Measurements from ENCODE around the gene VKORC1.

The VKORC1 gene

DNA sequence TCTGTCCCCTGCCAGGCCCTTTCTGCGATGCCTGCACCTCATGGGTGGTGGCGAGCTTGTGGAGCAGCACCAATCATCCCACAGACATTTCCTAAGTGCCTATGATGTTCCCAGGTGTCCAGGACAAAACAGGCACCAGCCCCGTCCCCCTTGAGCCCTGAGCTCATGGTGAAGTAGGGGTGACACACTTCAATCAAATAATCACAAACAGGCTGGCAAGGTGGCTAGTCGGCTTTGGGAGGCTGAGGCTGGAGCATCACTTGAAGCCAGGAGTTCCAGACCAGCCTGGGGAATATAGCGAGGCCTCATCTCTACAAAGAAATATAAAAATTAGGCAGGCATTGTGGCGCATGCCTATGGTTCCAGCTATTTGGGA, 41.7 kb upstream of the VKORC1 start:
- DNase-seq, result no peak
- H4K12ac ChIP-seq (ENCODE audit: low read depth, low read length), result no peak overlapping the region
- H3K4me3 ChIP-seq (ENCODE audit: low read depth, low read length), result no peak overlapping the region
- no peak overlapping the region for H4K8ac ChIP-seq (ENCODE audit: low read depth, low read length)
- no peaks in the 10 kb centered on the region for H3K27me3 ChIP-seq (ENCODE audit: insufficient read depth, low read length)
- peaks cover 26% of the 10 kb centered on the region in 2 experiments for H3K36me3 ChIP-seq (ENCODE audit: control insufficient read depth in 1 of 2, insufficient read depth in 2 of 2, low read length in 2 of 2)
- no CpG with 5 or more reads among the region's 6 CpGs for WGBS (ENCODE audit: extremely low coverage, insufficient coverage, insufficient read length)
- H3K79me2 ChIP-seq (ENCODE audit: control insufficient read depth, insufficient read depth, low read length, poor library complexity), result peaks cover 17% of the 10 kb centered on the region
- H3K4me2 ChIP-seq (ENCODE audit: low read length), result no peak overlapping the region
- no peak overlapping the region for H2AK5ac ChIP-seq (ENCODE audit: low read length)
- H2AFZ ChIP-seq (ENCODE audit: insufficient read depth, low read length, poor library complexity), result no peak overlapping the region
- no peak overlapping the region for H4K91ac ChIP-seq (ENCODE audit: low read depth, low read length)
- no peak overlapping the region for H3K14ac ChIP-seq (ENCODE audit: low read length)
- H3K9me3 ChIP-seq (ENCODE audit: insufficient read depth, low read depth, low read length), result peaks cover 6% of the 10 kb centered on the region
- no peak overlapping the region for H3K18ac ChIP-seq (ENCODE audit: low read length)
- no peak overlapping the region for H3K27ac ChIP-seq (ENCODE audit: low read depth, low read length)
- H3K4me1 ChIP-seq (ENCODE audit: control insufficient read depth in 1 of 2, insufficient read depth in 2 of 2, low read length in 2 of 2), result peaks cover 44 to 49% of the 10 kb centered on the region in 2 experiments
- no peak overlapping the region for H2BK5ac ChIP-seq (ENCODE audit: low read depth, low read length, poor library complexity)
- no peak overlapping the region for H3K4ac ChIP-seq (ENCODE audit: low read depth, low read length)
- no peak overlapping the region for H2BK120ac ChIP-seq (ENCODE audit: insufficient read depth, low read length, poor library complexity)
- H3K23ac ChIP-seq (ENCODE audit: low read length), result no peak overlapping the region
- peaks cover 23% of the 10 kb centered on the region for H3K79me1 ChIP-seq (ENCODE audit: low read length)
- H2BK12ac ChIP-seq (ENCODE audit: low read length), result no peak overlapping the region
- no peak overlapping the region for H3K9ac ChIP-seq (ENCODE audit: low read length)

DNA sequence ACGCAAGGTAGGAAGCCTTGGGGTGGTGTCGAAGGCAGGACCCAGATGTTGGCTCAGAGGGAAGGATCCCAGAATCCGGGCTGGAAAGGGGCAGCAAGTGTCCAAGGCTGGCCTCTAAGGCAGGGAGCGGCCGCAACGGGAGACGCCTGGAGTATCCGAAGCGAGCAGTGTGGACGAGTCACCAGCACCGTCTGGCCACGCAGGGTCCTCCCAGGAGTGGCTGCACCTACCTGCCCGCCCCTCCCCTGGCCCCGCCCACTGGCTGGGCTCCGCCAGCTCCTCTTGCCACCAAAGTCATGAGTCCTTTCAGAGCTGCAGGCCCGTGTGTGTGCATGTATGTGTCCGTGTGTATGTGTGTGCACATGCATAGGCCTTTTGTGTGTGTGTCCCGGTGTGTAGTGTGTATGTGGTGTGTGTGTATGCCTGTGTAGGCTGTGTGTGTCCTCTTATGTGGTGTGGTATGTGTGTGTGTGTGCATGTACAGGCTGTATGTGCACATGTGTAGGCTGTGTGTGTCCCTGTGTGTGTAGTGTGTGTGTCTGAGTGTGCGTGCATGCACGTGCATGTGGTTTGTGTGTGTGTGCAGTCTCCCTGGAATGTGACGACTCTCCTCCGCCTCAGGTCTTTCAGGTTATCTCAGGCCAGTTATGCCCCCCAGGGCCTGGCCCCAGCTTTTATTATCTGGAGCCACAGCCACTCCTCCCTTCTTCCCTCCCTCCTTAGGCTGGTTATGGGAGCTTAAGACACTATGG, 41.1 kb upstream of the VKORC1 start, which contains the start of gene PRSS8:
TSS of gene PRSS8 (minus strand) at position 193 of the 752 bp plus-strand sequence. CDS start 229 bp downstream, outside the sequence.
- Histone ChIP-seq H2BK12ac (ENCODE audit: low read length) (no peak within 1 kb of the TSS), H4K91ac (ENCODE audit: low read depth, low read length) (peak within 1 kb of the TSS; percentile 87), H3K14ac (ENCODE audit: low read length) (peak within 1 kb of the TSS; percentile 85), H4K12ac (ENCODE audit: low read depth, low read length) (peak within 1 kb of the TSS; percentile 57), H3K4me1 (ENCODE audit: control insufficient read depth in 1 of 2, insufficient read depth in 2 of 2, low read length in 2 of 2) (peaks cover 48 to 53% of the 10 kb centered on the region in 2 experiments), H3K23ac (ENCODE audit: low read length) (peak within 1 kb of the TSS; percentile 56), H3K4me3 (ENCODE audit: low read depth, low read length) (peak within 1 kb of the TSS; percentile 80), H3K18ac (ENCODE audit: low read length) (peak within 1 kb of the TSS; percentile 82), H3K27ac (ENCODE audit: low read depth, low read length) (peak within 1 kb of the TSS; percentile 60), H3K36me3 (ENCODE audit: control insufficient read depth in 1 of 2, insufficient read depth in 2 of 2, low read length in 2 of 2) (peaks cover 26 to 30% of the 10 kb centered on the region in 2 experiments), H2AK5ac (ENCODE audit: low read length) (peak within 1 kb of the TSS; percentile 14), H3K4ac (ENCODE audit: low read depth, low read length) (peak within 1 kb of the TSS; percentile 96), H3K27me3 (ENCODE audit: insufficient read depth, low read length) (no peaks in the 10 kb centered on the region), H3K79me1 (ENCODE audit: low read length) (peaks cover 26% of the 10 kb centered on the region), H4K8ac (ENCODE audit: low read depth, low read length) (peak within 1 kb of the TSS; percentile 79), H2BK120ac (ENCODE audit: insufficient read depth, low read length, poor library complexity) (peak within 1 kb of the TSS; percentile 77), H3K79me2 (ENCODE audit: control insufficient read depth, insufficient read depth, low read length, poor library complexity) (peaks cover 17% of the 10 kb centered on the region), H3K4me2 (ENCODE audit: low read length) (peak within 1 kb of the TSS; percentile 88), H3K9ac (ENCODE audit: low read length) (peak within 1 kb of the TSS; percentile 74), H2AFZ (ENCODE audit: insufficient read depth, low read length, poor library complexity) (peak within 1 kb of the TSS; percentile 40), H2BK5ac (ENCODE audit: low read depth, low read length, poor library complexity) (peak within 1 kb of the TSS; percentile 39), H3K9me3 (ENCODE audit: insufficient read depth, low read depth, low read length) (peaks cover 6% of the 10 kb centered on the region)
- WGBS (ENCODE audit: extremely low coverage, insufficient coverage, insufficient read length), result no CpG with 5 or more reads among the region's 22 CpGs
- DNase-seq, result peak; percentile 92 to 94

DNA sequence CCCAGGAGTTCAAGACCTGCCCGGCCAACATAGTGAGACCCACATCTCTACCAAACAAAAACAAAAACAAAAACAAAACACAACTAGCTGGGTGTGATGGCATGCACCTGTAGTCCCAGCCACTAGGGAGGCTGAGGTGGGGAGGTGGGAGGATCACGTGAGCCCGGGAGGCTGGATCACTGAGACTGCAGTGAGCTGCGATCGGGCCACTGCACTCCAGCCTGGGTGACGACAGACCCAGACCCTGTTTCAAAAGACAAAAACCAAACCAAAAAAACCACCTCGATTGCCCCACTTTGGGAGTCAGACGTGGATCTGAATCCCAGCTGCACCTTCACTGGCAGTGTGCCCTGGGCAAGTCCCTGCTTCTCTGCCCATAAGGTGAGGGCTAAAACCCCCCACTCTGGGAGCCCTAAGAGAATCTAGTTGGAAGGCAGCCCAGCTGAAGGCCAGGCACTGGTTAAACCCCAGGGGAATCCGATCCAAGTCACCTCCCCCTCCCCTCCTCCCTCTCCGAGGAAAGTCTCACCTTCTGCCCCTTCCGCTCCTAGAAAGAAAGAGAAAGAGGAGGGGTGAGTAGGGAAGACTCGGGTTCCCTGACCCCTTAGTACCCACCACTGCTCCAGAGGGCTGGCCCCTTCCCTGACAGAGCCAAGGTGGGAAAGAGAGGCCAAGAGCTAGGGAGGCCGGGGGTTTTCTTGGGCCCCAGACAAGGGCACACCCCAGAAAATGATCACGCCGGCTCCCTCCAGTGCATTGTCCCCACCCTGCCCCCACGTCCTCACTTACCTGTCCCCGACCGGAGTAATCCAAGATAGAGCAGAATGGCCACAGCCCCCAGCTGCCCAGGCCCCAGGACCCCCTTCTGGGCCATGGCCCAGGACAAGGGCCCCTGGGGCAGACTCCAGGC, 40.3 kb upstream of the VKORC1 start:
- no CpG with 5 or more reads among the region's 18 CpGs for whole genome bisulfite sequencing (ENCODE audit: extremely low coverage, insufficient coverage, insufficient read length)

DNA sequence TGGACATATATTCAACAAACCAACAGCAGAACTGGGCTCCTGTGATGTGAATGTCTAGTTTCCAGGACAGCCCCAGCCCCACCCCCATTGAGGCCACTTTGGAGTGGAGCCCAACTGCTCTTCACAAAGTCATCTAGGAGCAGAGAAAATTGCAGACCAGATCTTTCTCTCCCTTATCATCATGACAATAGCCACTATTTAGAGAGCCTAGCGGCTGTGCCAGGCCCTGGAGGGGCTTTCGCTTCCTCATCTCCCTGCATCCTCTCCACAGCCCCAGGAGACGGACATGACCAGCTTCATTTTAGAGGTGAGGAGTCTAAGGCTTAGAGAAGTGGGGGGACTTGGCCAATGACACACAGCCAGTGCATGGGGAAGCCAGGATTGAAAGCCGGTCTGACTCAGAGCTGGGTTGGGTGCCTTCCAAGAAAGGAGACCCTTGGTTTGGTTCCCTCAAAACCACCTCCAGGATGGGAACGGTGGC, 39.5 kb upstream of the VKORC1 start:
- no CpG with 5 or more reads among the region's 5 CpGs for WGBS (ENCODE audit: extremely low coverage, insufficient coverage, insufficient read length)
- H3K18ac ChIP-seq (ENCODE audit: low read length), result no peak overlapping the region
- H3K4me3 ChIP-seq (ENCODE audit: low read depth, low read length), result peak overlapping the region; percentile 80

More for the DNA sequence above, 40.3 kb upstream of the VKORC1 start:
- peak overlapping the region; percentile 85 for H3K14ac ChIP-seq (ENCODE audit: low read length)
- H3K79me1 ChIP-seq (ENCODE audit: low read length), result peaks cover 32% of the 10 kb centered on the region
- H3K23ac ChIP-seq (ENCODE audit: low read length), result no peak overlapping the region
- no peaks in the 10 kb centered on the region for H3K27me3 ChIP-seq (ENCODE audit: insufficient read depth, low read length)
- no peak overlapping the region for H2BK12ac ChIP-seq (ENCODE audit: low read length)
- H3K9ac ChIP-seq (ENCODE audit: low read length), result peak overlapping the region; percentile 74
- H2AFZ ChIP-seq (ENCODE audit: insufficient read depth, low read length, poor library complexity), result peak overlapping the region; percentile 40
- peak overlapping the region; percentile 60 for H3K27ac ChIP-seq (ENCODE audit: low read depth, low read length)
- H4K91ac ChIP-seq (ENCODE audit: low read depth, low read length), result peak overlapping the region; percentile 87
- H4K12ac ChIP-seq (ENCODE audit: low read depth, low read length), result peak overlapping the region; percentile 57
- H3K36me3 ChIP-seq (ENCODE audit: control insufficient read depth in 1 of 2, insufficient read depth in 2 of 2, low read length in 2 of 2), result peaks cover 26 to 32% of the 10 kb centered on the region in 2 experiments
- H3K4ac ChIP-seq (ENCODE audit: low read depth, low read length), result peak overlapping the region; percentile 96
- H2BK120ac ChIP-seq (ENCODE audit: insufficient read depth, low read length, poor library complexity), result peak overlapping the region; percentile 77
- peaks cover 52 to 59% of the 10 kb centered on the region in 2 experiments for H3K4me1 ChIP-seq (ENCODE audit: control insufficient read depth in 1 of 2, insufficient read depth in 2 of 2, low read length in 2 of 2)
- peaks cover 6% of the 10 kb centered on the region for H3K9me3 ChIP-seq (ENCODE audit: insufficient read depth, low read depth, low read length)
- H3K4me2 ChIP-seq (ENCODE audit: low read length), result peak overlapping the region; percentile 88
- H3K4me3 ChIP-seq (ENCODE audit: low read depth, low read length), result peak overlapping the region; percentile 80
- peak; percentile 46 to 69 for DNase-seq
- H3K79me2 ChIP-seq (ENCODE audit: control insufficient read depth, insufficient read depth, low read length, poor library complexity), result peaks cover 17% of the 10 kb centered on the region
- peak overlapping the region; percentile 39 for H2BK5ac ChIP-seq (ENCODE audit: low read depth, low read length, poor library complexity)
- H4K8ac ChIP-seq (ENCODE audit: low read depth, low read length), result peak overlapping the region; percentile 79
- H2AK5ac ChIP-seq (ENCODE audit: low read length), result peak overlapping the region; percentile 14
- peak overlapping the region; percentile 82 for H3K18ac ChIP-seq (ENCODE audit: low read length)

More for the DNA sequence above, 39.5 kb upstream of the VKORC1 start:
- H3K27me3 ChIP-seq (ENCODE audit: insufficient read depth, low read length), result no peaks in the 10 kb centered on the region
- peak in 1 of 2 donors; percentile 16 for DNase-seq
- H4K8ac ChIP-seq (ENCODE audit: low read depth, low read length), result no peak overlapping the region
- H2AFZ ChIP-seq (ENCODE audit: insufficient read depth, low read length, poor library complexity), result no peak overlapping the region
- peak overlapping the region; percentile 88 for H3K4me2 ChIP-seq (ENCODE audit: low read length)
- H3K4ac ChIP-seq (ENCODE audit: low read depth, low read length), result peak overlapping the region; percentile 96
- H3K4me1 ChIP-seq (ENCODE audit: control insufficient read depth in 1 of 2, insufficient read depth in 2 of 2, low read length in 2 of 2), result peaks cover 52 to 56% of the 10 kb centered on the region in 2 experiments
- no peak overlapping the region for H3K14ac ChIP-seq (ENCODE audit: low read length)
- H4K91ac ChIP-seq (ENCODE audit: low read depth, low read length), result no peak overlapping the region
- no peak overlapping the region for H3K23ac ChIP-seq (ENCODE audit: low read length)
- H4K12ac ChIP-seq (ENCODE audit: low read depth, low read length), result no peak overlapping the region
- H3K36me3 ChIP-seq (ENCODE audit: control insufficient read depth in 1 of 2, insufficient read depth in 2 of 2, low read length in 2 of 2), result peaks cover 26 to 32% of the 10 kb centered on the region in 2 experiments
- no peak overlapping the region for H3K9ac ChIP-seq (ENCODE audit: low read length)
- H3K79me2 ChIP-seq (ENCODE audit: control insufficient read depth, insufficient read depth, low read length, poor library complexity), result peaks cover 17% of the 10 kb centered on the region
- H3K9me3 ChIP-seq (ENCODE audit: insufficient read depth, low read depth, low read length), result peaks cover 6% of the 10 kb centered on the region
- H2BK5ac ChIP-seq (ENCODE audit: low read depth, low read length, poor library complexity), result no peak overlapping the region
- no peak overlapping the region for H3K27ac ChIP-seq (ENCODE audit: low read depth, low read length)
- H2BK120ac ChIP-seq (ENCODE audit: insufficient read depth, low read length, poor library complexity), result no peak overlapping the region
- no peak overlapping the region for H2AK5ac ChIP-seq (ENCODE audit: low read length)
- H3K79me1 ChIP-seq (ENCODE audit: low read length), result peaks cover 29% of the 10 kb centered on the region
- H2BK12ac ChIP-seq (ENCODE audit: low read length), result no peak overlapping the region
